ENCODE data around the gene MSANTD7. TPM values are rescaled to one million over a fixed set of nuclear protein-coding genes. Genes with fewer than 3 reads are reported as not detected.
"Not testable (repeated sequence)": the region's sequence is repeated elsewhere in the genome, so short reads cannot be mapped to it uniquely, and the experiment has no call there.

Gene MSANTD7
- total RNA-seq, 1 donor from 2014 or later, result 6.7 TPM

GRCh38 chr10:14806318-14806717, 31.8 kb upstream of the MSANTD7 start:
- no peak for TF ChIP-seq CTCF (IDR thresholded peaks at IDR 0.05)
- no peaks in the 10 kb centered on the region for H3K36me3 ChIP-seq
- no peak overlapping the region for H3K4me3 ChIP-seq
- no peaks in the 10 kb centered on the region for H3K4me1 ChIP-seq
- ATAC-seq (no peak), DNase-seq (no peak)
- no peak overlapping the region for H3K27ac ChIP-seq
- intact Hi-C loops (cut with DNase I), result no loop called here
- H3K9me3 ChIP-seq, result no peaks in the 10 kb centered on the region
- H3K27me3 ChIP-seq, result no peaks in the 10 kb centered on the region

GRCh38 chr10:14810969-14811953, 26.8 kb upstream of the MSANTD7 start:
- TF ChIP-seq CTCF (IDR thresholded peaks at IDR 0.05), result no peak
- Histone ChIP-seq H3K27me3 (no peaks in the 10 kb centered on the region), H3K4me1 (no peaks in the 10 kb centered on the region), H3K9me3 (no peaks in the 10 kb centered on the region), H3K4me3 (no peak overlapping the region), H3K36me3 (no peaks in the 10 kb centered on the region), H3K27ac (no peak overlapping the region)
- ATAC-seq (no peak), DNase-seq (no peak)
- intact Hi-C loops (cut with DNase I), result no loop called here

GRCh38 chr10:14812271-14812670, 25.8 kb upstream of the MSANTD7 start:
- H3K4me3 ChIP-seq, result no peak overlapping the region
- no peak for TF ChIP-seq CTCF (IDR thresholded peaks at IDR 0.05)
- H3K27me3 ChIP-seq, result no peaks in the 10 kb centered on the region
- intact Hi-C loops (cut with DNase I), result no loop called here
- ATAC-seq (no peak), DNase-seq (no peak)
- H3K4me1 ChIP-seq, result no peaks in the 10 kb centered on the region
- no peaks in the 10 kb centered on the region for H3K9me3 ChIP-seq
- H3K27ac ChIP-seq, result no peak overlapping the region
- no peaks in the 10 kb centered on the region for H3K36me3 ChIP-seq

GRCh38 chr10:14815681-14816080, 22.4 kb upstream of the MSANTD7 start:
- Histone ChIP-seq H3K27ac (no peak overlapping the region), H3K27me3 (no peaks in the 10 kb centered on the region), H3K4me3 (no peak overlapping the region), H3K4me1 (no peaks in the 10 kb centered on the region), H3K9me3 (no peaks in the 10 kb centered on the region), H3K36me3 (no peaks in the 10 kb centered on the region)
- DNase-seq (no peak), ATAC-seq (no peak)
- no peak for TF ChIP-seq CTCF (IDR thresholded peaks at IDR 0.05)
- intact Hi-C loops (cut with DNase I), result no loop called here

GRCh38 chr10:14816717-14817116, 21.4 kb upstream of the MSANTD7 start:
- H3K4me1 ChIP-seq; H3K27me3 ChIP-seq; H3K4me3 ChIP-seq; intact Hi-C loops (cut with DNase I); H3K9me3 ChIP-seq; H3K27ac ChIP-seq; ATAC-seq; H3K36me3 ChIP-seq; DNase-seq: not testable (repeated sequence)

GRCh38 chr10:14820010-14820774, 17.9 kb upstream of the MSANTD7 start:
- no peak for DNase-seq
- Histone ChIP-seq H3K4me1 (no peaks in the 10 kb centered on the region), H3K9me3 (no peaks in the 10 kb centered on the region), H3K36me3 (no peaks in the 10 kb centered on the region), H3K27ac (no peak overlapping the region), H3K4me3 (no peak overlapping the region), H3K27me3 (no peaks in the 10 kb centered on the region)
- intact Hi-C loops (cut with DNase I), result loop anchor here (10.0 kb wide), 1 partner anchor 315 kb away; no protein-coding TSS in a partner anchor
- TF ChIP-seq CTCF (IDR thresholded peaks at IDR 0.05), result no peak
- no peak for ATAC-seq
